K562 (cell line): ENCODE measurements around the gene PRR29. TPM values are rescaled to one million over a fixed set of nuclear protein-coding genes. Genes with fewer than 3 reads are reported as not detected.

Experiments used
- ATAC-seq: fragments of 200-7000 bp; cut with Tn5 transposase; 3 replicates; pipeline ENCODE4 v1.9.1; 2020; ENCODE audit warnings: moderate library complexity
- BruUV-seq: library from RNA; stranded (reverse); fragments of 400-500 nt; replicated peaks from 2 replicates; lab custom pipeline; 2021; lab: Mats Ljungman, UMichigan
- CTCF ChIA-PET: fragments of 300-600 bp; formaldehyde crosslinking; extraction: SDS; loops from one replicate; lab custom pipeline; 2021; ENCODE audit warnings: low intra/inter-chr PET ratio; lab: Yijun Ruan, JAX
- POLR2A ChIA-PET: fragments of 300-600, 350-650 bp; sonication (Branson Sonifier 250); formaldehyde crosslinking; extraction: SDS; loops from one replicate; lab custom pipeline; 2021; ENCODE audit warnings: antibody characterized with exemption, inconsistent platforms; lab: Yijun Ruan, JAX
- DNase-seq, 4 experiments: peaks; one replicate each; pipeline versions ENCODE4 v3.0.0 to v3.0.0-alpha.2; 2011 to 2018; ENCODE audit warnings: low spot score in 3 of 4, mixed read lengths in 3 of 4; ENCODE audit errors: extremely low read depth in 1 of 4
- FAIRE-seq: peaks from 2 replicates; lab custom pipeline; 2011; peaks lifted over from hg19 to GRCh38; lab: Jason Lieb, UNC
- H2AFZ ChIP-seq: 2 replicates; pipeline ENCODE4 v1.6.0; 2011; ENCODE audit warnings: low read depth, low read length, control low read depth, inconsistent platforms
- H3K27ac ChIP-seq: fragments of 200-600 bp; 3 replicates; pipeline ENCODE4 v1.8.0; 2011; ENCODE audit warnings: low read depth, mild to moderate bottlenecking, control low read depth, inconsistent platforms, low read length, moderate library complexity, mixed read lengths; ENCODE audit errors: extremely low read depth
- H3K27me3 ChIP-seq, 2 experiments: fragments of 300-600 bp in 1 of 2; 2 replicates in 1 of 2; 3 replicates in 1 of 2; pipeline versions ENCODE4 v1.6.0 to v1.8.0; 2011; ENCODE audit warnings: inconsistent platforms in 2 of 2, low read length in 2 of 2, mild to moderate bottlenecking in 1 of 2, mixed read lengths in 1 of 2, moderate library complexity in 1 of 2; ENCODE audit not compliant: control insufficient read depth in 2 of 2, insufficient read depth in 2 of 2
- H3K36me3 ChIP-seq: fragments of 300-600 bp; 3 replicates; pipeline ENCODE4 v1.8.0; 2011; ENCODE audit warnings: mild to moderate bottlenecking, low read length, inconsistent platforms; ENCODE audit not compliant: control insufficient read depth, insufficient read depth
- H3K4me1 ChIP-seq, 2 experiments: fragments of 200-600 bp in 1 of 2; replicated peaks in 1 of 2; 2 replicates in 1 of 2; 3 replicates in 1 of 2; pipeline versions ENCODE4 v1.5.1 to v1.8.0; 2011; ENCODE audit warnings: inconsistent platforms in 2 of 2, low read length in 2 of 2, mild to moderate bottlenecking in 1 of 2, mixed read lengths in 1 of 2, moderate library complexity in 1 of 2; ENCODE audit not compliant: control insufficient read depth in 2 of 2, insufficient read depth in 2 of 2
- H3K4me2 ChIP-seq: 2 replicates; pipeline ENCODE4 v1.6.1; 2011; ENCODE audit warnings: low read length, control low read depth, inconsistent platforms, mixed read lengths; ENCODE audit not compliant: insufficient read depth
- H3K4me3 ChIP-seq: fragments of 200-600 bp; sonication (generic), shearing (Covaris generic); 2 replicates; pipeline ENCODE4 v1.5.1; 2016; ENCODE audit warnings: control low read depth, inconsistent platforms
- H3K79me2 ChIP-seq: fragments of 200-600 bp; 3 replicates; pipeline ENCODE4 v1.8.0; 2011; ENCODE audit warnings: low read length, inconsistent platforms; ENCODE audit not compliant: control insufficient read depth, insufficient read depth
- H3K9ac ChIP-seq, 2 experiments: 2 replicates each; pipeline versions ENCODE4 v1.6.0 to v1.6.1; 2011; ENCODE audit warnings: low read depth in 2 of 2, low read length in 2 of 2, control low read depth in 1 of 2, inconsistent platforms in 1 of 2, mild to moderate bottlenecking in 1 of 2, mixed read lengths in 1 of 2; ENCODE audit not compliant: insufficient read depth in 1 of 2
- H3K9me1 ChIP-seq: one replicate; pipeline ENCODE4 v1.6.0; 2011; ENCODE audit warnings: inconsistent platforms, mild to moderate bottlenecking, low read length, moderate library complexity; ENCODE audit not compliant: control insufficient read depth, insufficient read depth
- H3K9me3 ChIP-seq: replicated peaks from 2 replicates; pipeline ENCODE4 v1.5.1; 2011; ENCODE audit warnings: low read depth, low read length, inconsistent platforms; ENCODE audit not compliant: control insufficient read depth, insufficient read depth
- H4K20me1 ChIP-seq: replicated peaks from 2 replicates; pipeline ENCODE4 v1.6.1; 2011; ENCODE audit warnings: low read length, inconsistent platforms, mixed read lengths; ENCODE audit not compliant: control insufficient read depth, insufficient read depth
- EGR1 ChIP-seq: fragments of 450-650 bp; conservative IDR thresholded peaks from 2 replicates; pipeline ENCODE4 v1.6.1; 2017; ENCODE audit warnings: mild to moderate bottlenecking
- ELF4 ChIP-seq: fragments of 450-650 bp; formaldehyde crosslinking; IDR thresholded peaks from 2 replicates; pipeline ENCODE4 v1.4.0; 2022; ENCODE audit warnings: missing genetic modification characterization
- GABPB2 ChIP-seq: fragments of 250-450 bp; sonication (Bioruptor Pico); conservative IDR thresholded peaks from 2 replicates; pipeline ENCODE4 v1.5.1; 2021; ENCODE audit warnings: mild to moderate bottlenecking
- NFXL1 ChIP-seq: fragments of 450-650 bp; formaldehyde crosslinking; IDR thresholded peaks from 2 replicates; pipeline ENCODE4 v1.4.0; 2021; ENCODE audit warnings: mild to moderate bottlenecking
- PTBP1 ChIP-seq: fragments of 200-400 bp; formaldehyde crosslinking; IDR thresholded peaks from 2 replicates; pipeline ENCODE4 v1.6.1; 2017; ENCODE audit warnings: low read depth, low read length
- WGBS: fragments of 100-300 bp; shearing (Covaris generic); methylation state at CpG from one replicate; pipeline ENCODE4 v1.1.6; 2016; ENCODE audit warnings: low coverage, mixed read lengths; ENCODE audit not compliant: insufficient coverage; ENCODE audit errors: missing lambda C conversion rate; 5-methylcytosine and 5-hydroxymethylcytosine counted together
- in situ Hi-C: fragments of 300-500 bp; cut with MboI; formaldehyde crosslinking; loops from 4 replicates; pipeline ENCODE4 v1.15.0; 2018; ENCODE audit warnings: inconsistent platforms, mixed read lengths
- intact Hi-C: fragments of 100-400 bp; cut with micrococcal nuclease; formaldehyde crosslinking; loops from 2 replicates; pipeline ENCODE4 v1.14.2; 2022
- polyA plus RNA-seq, 8 experiments: library from polyadenylated mRNA; depleted of rRNA in 4 of 8; stranded (reverse) in 5 of 8; unstranded in 3 of 8; fragments of >200 nt; fragmentation: Nextera tagmentation in 2 of 8; fragmentation: Illumina TruSeq in 1 of 8; extraction: Ambion mirVana in 2 of 8; extraction: Trizol in 1 of 8; gene quantifications; 2 replicates each; pipeline versions ENCODE4 v1.2.1 to v1.2.3, GENCODE V29; 2011 to 2014; ENCODE audit warnings: inconsistent platforms in 1 of 8, missing spikeins in 1 of 8
- total RNA-seq, 7 experiments: library from RNA; depleted of rRNA in 6 of 7; stranded (reverse); fragments of >200 nt in 6 of 7; fragmentation: Illumina TruSeq in 2 of 7; extraction: Trizol in 2 of 7; gene quantifications; 2 replicates each; pipeline versions ENCODE4 v1.2.1 to v1.2.3, GENCODE V29; 2011 to 2021; ENCODE audit warnings: low replicate concordance in 1 of 7
- TF ChIP-seq, protein P1 (sequence below), 2 experiments: fragments of 450-650 bp in 1 of 2; sonication (generic) in 1 of 2; formaldehyde crosslinking in 1 of 2; IDR thresholded peaks in 1 of 2; conservative IDR thresholded peaks in 1 of 2; 2 replicates each; pipeline versions ENCODE4 v1.6.1 to v1.8.1; 2016 to 2023; ENCODE audit warnings: mild to moderate bottlenecking in 2 of 2, moderate library complexity in 2 of 2, inconsistent platforms in 1 of 2, missing genetic modification reagents in 1 of 2

The PRR29 gene
- total and polyA plus RNA-seq, 9 of the 15 experiments (the other 6 are each of a cell fraction or from before 2014, with no cell fraction given) = 0.08 to 0.58 (median 0.15) TPM; not detected in 5

- no peak for ATAC-seq
- Histone ChIP-seq H3K36me3 (peaks cover 7% of the 10 kb centered on the region; the same call in 1 of the 3 replicates), H3K4me2 (no peak overlapping the region), H3K9me3 (no peaks in the 10 kb centered on the region), H3K9me1 (no peaks in the 10 kb centered on the region), H3K4me1 (peaks cover 19 to 30% of the 10 kb centered on the region in 2 experiments), H2AFZ (no peak overlapping the region), H3K27ac (no peak overlapping the region), H4K20me1 (no peaks in the 10 kb centered on the region), H3K4me3 (no peak overlapping the region), H3K27me3 (no peaks in the 10 kb centered on the region), H3K9ac (no peak overlapping the region), H3K79me2 (peaks cover 20% of the 10 kb centered on the region)
- DNase-seq = no peak
- BruUV-seq = no TSS peak
- WGBS = 24% methylated on average over 7 of the region's 8 CpGs
- no peak for TF ChIP-seq EGR1
- TF ChIP-seq, protein P1, sequence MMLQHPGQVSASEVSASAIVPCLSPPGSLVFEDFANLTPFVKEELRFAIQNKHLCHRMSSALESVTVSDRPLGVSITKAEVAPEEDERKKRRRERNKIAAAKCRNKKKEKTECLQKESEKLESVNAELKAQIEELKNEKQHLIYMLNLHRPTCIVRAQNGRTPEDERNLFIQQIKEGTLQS (IDR thresholded peaks at IDR 0.05) = 0 out of 2 replicates have a peak, but pooled peaks have one; percentile 1
- TF ChIP-seq, protein P1 (CRISPR knock-in tag; conservative IDR thresholded peaks at IDR 0.05) = no peak
- TF ChIP-seq ELF4 (CRISPR knock-in tag) = no peak
- TF ChIP-seq PTBP1 = no peak
- TF ChIP-seq GABPB2 = no peak
- TF ChIP-seq NFXL1 (CRISPR knock-in tag) = no peak
- intact Hi-C loops = no loop called here
- CTCF ChIA-PET = no interaction called here
- in situ Hi-C loops = no loop called here
- POLR2A ChIA-PET = interaction anchor here (0.6 to 1.0 kb wide), 2 partner anchors 16 to 182 kb away, joined by 3 read pairs; no protein-coding TSS in a partner anchor
- FAIRE-seq = no peak
Observed at GRCh38 chr17:64009571-64010402, 11.6 kb downstream of the PRR29 start.
